SK-N-SH (cell line): Measurements from ENCODE around the gene UBE3C. TPM values are rescaled to one million over a fixed set of nuclear protein-coding genes. Genes with fewer than 3 reads are reported as not detected.

Experiments
- CTCF ChIA-PET: fragments of 300-600, 350-600 bp; formaldehyde crosslinking; extraction: SDS; loops from one replicate; lab custom pipeline; 2021; lab: Yijun Ruan, JAX
- POLR2A ChIA-PET: fragments of 350-600 bp; sonication (Branson Sonifier 250); formaldehyde crosslinking; extraction: SDS; loops from one replicate; lab custom pipeline; 2020; ENCODE audit warnings: antibody characterized with exemption, inconsistent platforms; lab: Yijun Ruan, JAX
- DNase-seq: peaks from one replicate; pipeline ENCODE4 v3.0.0; 2012
- H2AFZ ChIP-seq: fragments of 200-600 bp; sonication (generic); 2 replicates; pipeline ENCODE4 v1.8.1; 2016; ENCODE audit warnings: antibody characterized with exemption, mild to moderate bottlenecking, low read depth
- H3F3A ChIP-seq: fragments of 200-600 bp; sonication (generic); replicated peaks from 2 replicates; pipeline ENCODE3; 2016; ENCODE audit warnings: antibody characterized with exemption, mild to moderate bottlenecking; ENCODE audit not compliant: insufficient read depth
- H3K27ac ChIP-seq, 2 experiments: fragments of 200-500 bp in 1 of 2; fragments of 200-600 bp in 1 of 2; sonication (Bioruptor generic) in 1 of 2; sonication (generic), shearing (Covaris generic) in 1 of 2; 2 replicates each; pipeline versions ENCODE4 v1.5.1 to v1.6.1; 2014 to 2016; ENCODE audit warnings: low read depth in 2 of 2, inconsistent platforms in 1 of 2, low read length in 1 of 2, mild to moderate bottlenecking in 1 of 2, mixed read lengths in 1 of 2
- H3K27me3 ChIP-seq: fragments of 200-600 bp; sonication (generic), shearing (Covaris generic); 2 replicates; pipeline ENCODE4 v1.6.1; 2016; ENCODE audit warnings: mixed run types; ENCODE audit not compliant: insufficient read depth
- H3K36me3 ChIP-seq, 2 experiments: fragments of 200-500 bp in 1 of 2; fragments of 200-600 bp in 1 of 2; sonication (Bioruptor generic) in 1 of 2; sonication (generic) in 1 of 2; replicated peaks in 1 of 2; 2 replicates each; pipeline versions ENCODE3 to v1.5.1; 2014 to 2016; ENCODE audit warnings: low read length in 1 of 2, mild to moderate bottlenecking in 1 of 2; ENCODE audit not compliant: insufficient read depth in 2 of 2, control insufficient read depth in 1 of 2
- H3K4me1 ChIP-seq, 2 experiments: fragments of 200-500 bp in 1 of 2; fragments of 200-600 bp in 1 of 2; sonication (Bioruptor generic) in 1 of 2; sonication (generic), shearing (Covaris generic) in 1 of 2; 2 replicates each; pipeline versions ENCODE4 v1.5.1 to v1.6.1; 2014 to 2016; ENCODE audit warnings: low read depth in 1 of 2, low read length in 1 of 2, mixed run types in 1 of 2; ENCODE audit not compliant: insufficient read depth in 2 of 2, control insufficient read depth in 1 of 2
- H3K4me2 ChIP-seq: fragments of 200-600 bp; sonication (generic), shearing (Covaris generic); 2 replicates; pipeline ENCODE4 v1.6.1; 2017; ENCODE audit warnings: mixed run types
- H3K4me3 ChIP-seq, 2 experiments: fragments of 200-500 bp in 1 of 2; fragments of 200-600 bp in 1 of 2; sonication (Bioruptor generic) in 1 of 2; sonication (generic), shearing (Covaris generic) in 1 of 2; 2 replicates each; pipeline versions ENCODE4 v1.5.1 to v1.8.1; 2014 to 2016; ENCODE audit warnings: low read depth in 2 of 2, inconsistent platforms in 1 of 2, low read length in 1 of 2, mild to moderate bottlenecking in 1 of 2, mixed read lengths in 1 of 2, moderate library complexity in 1 of 2
- H3K79me2 ChIP-seq: fragments of 200-600 bp; sonication (generic); 2 replicates; pipeline ENCODE4 v1.8.1; 2017; ENCODE audit warnings: mild to moderate bottlenecking; ENCODE audit not compliant: insufficient read depth
- H3K9ac ChIP-seq: fragments of 200-600 bp; sonication (generic); 2 replicates; pipeline ENCODE4 v1.6.1; 2017; ENCODE audit warnings: mixed run types
- H3K9me2 ChIP-seq: fragments of 200-600 bp; sonication (generic); 2 replicates; pipeline ENCODE4 v1.6.1; 2017; ENCODE audit warnings: mixed run types
- H3K9me3 ChIP-seq: fragments of 200-600 bp; sonication (generic); 2 replicates; pipeline ENCODE4 v1.6.1; 2017; ENCODE audit warnings: mixed run types, mild to moderate bottlenecking, moderate library complexity
- H4K20me1 ChIP-seq: fragments of 200-600 bp; sonication (generic); 2 replicates; pipeline ENCODE4 v1.6.1; 2017; ENCODE audit warnings: mild to moderate bottlenecking, mixed run types; ENCODE audit not compliant: insufficient read depth
- CHD2 ChIP-seq: fragments of 150-350 bp; IDR thresholded peaks from 2 replicates; pipeline ENCODE4 v1.6.1; 2018; ENCODE audit warnings: low read length; ENCODE audit not compliant: partially characterized antibody
- FOSL2 ChIP-seq: IDR thresholded peaks from 2 replicates; pipeline ENCODE4 v1.4.0; 2012; ENCODE audit warnings: low read depth, mild to moderate bottlenecking, moderate library complexity, borderline replicate concordance
- FOXM1 ChIP-seq: IDR thresholded peaks from 2 replicates; pipeline ENCODE4 v1.4.0; 2012; ENCODE audit warnings: low read depth, mild to moderate bottlenecking
- GATA2 ChIP-seq: sonication (generic); formaldehyde crosslinking; IDR thresholded peaks from 2 replicates; pipeline ENCODE4 v1.5.0; 2020; ENCODE audit warnings: mild to moderate bottlenecking, missing genetic modification reagents
- MAX ChIP-seq: IDR thresholded peaks from 2 replicates; pipeline ENCODE4 v1.4.0; 2012; ENCODE audit warnings: low read depth
- MEF2A ChIP-seq: IDR thresholded peaks from 2 replicates; pipeline ENCODE4 v1.4.0; 2012; ENCODE audit warnings: low read depth, borderline replicate concordance
- MXI1 ChIP-seq: IDR thresholded peaks from 2 replicates; pipeline ENCODE4 v1.6.1; 2012; ENCODE audit warnings: mild to moderate bottlenecking, low read depth, low read length, improper control_type of control experiment
- NFIC ChIP-seq: IDR thresholded peaks from 2 replicates; pipeline ENCODE4 v1.4.0; 2012; ENCODE audit warnings: borderline replicate concordance
- RCOR1 ChIP-seq: fragments of 150-350 bp; IDR thresholded peaks from 2 replicates; pipeline ENCODE4 v1.6.1; 2017; ENCODE audit warnings: antibody characterized with exemption, low read length
- RFX5 ChIP-seq: IDR thresholded peaks from 2 replicates; pipeline ENCODE4 v1.6.1; 2012; ENCODE audit warnings: mild to moderate bottlenecking, improper control_type of control experiment, low read length
- SMC3 ChIP-seq: IDR thresholded peaks from 2 replicates; pipeline ENCODE4 v1.6.1; 2012; ENCODE audit warnings: low read depth, low read length, improper control_type of control experiment
- TCF12 ChIP-seq: IDR thresholded peaks from 2 replicates; pipeline ENCODE4 v1.4.0; 2012
- TEAD4 ChIP-seq: IDR thresholded peaks from 2 replicates; pipeline ENCODE4 v1.4.0; 2012; ENCODE audit warnings: mild to moderate bottlenecking, borderline replicate concordance; ENCODE audit not compliant: insufficient read depth
- USF1 ChIP-seq: IDR thresholded peaks from 2 replicates; pipeline ENCODE4 v1.4.0; 2012; ENCODE audit warnings: low read depth, borderline replicate concordance
- USF2 ChIP-seq: fragments of 150-350 bp; IDR thresholded peaks from 2 replicates; pipeline ENCODE4 v1.6.1; 2017; ENCODE audit warnings: antibody characterized with exemption, low read length, low read depth, borderline replicate concordance
- WGBS: methylation state at CpG from one replicate; pipeline ENCODE4 v1.1.6; 2017; ENCODE audit warnings: low lambda C conversion rate; 5-methylcytosine and 5-hydroxymethylcytosine counted together
- polyA plus RNA-seq, 3 experiments: library from polyadenylated mRNA; depleted of rRNA; stranded (reverse); fragments of >200 nt; gene quantifications; 2 replicates each; pipeline ENCODE4 v1.2.3, GENCODE V29; 2012

Gene UBE3C
- polyA plus RNA-seq, 1 of the 3 experiments (the other 2 are of a cell fraction): 48.4 TPM

GRCh38 chr7:157143788-157144187, 5.1 kb downstream of the UBE3C start:
- no peak for TF ChIP-seq RFX5
- no peak for TF ChIP-seq FOXM1
- TF ChIP-seq TEAD4: no peak
- TF ChIP-seq CHD2: no peak
- TF ChIP-seq MXI1: no peak
- no peak for TF ChIP-seq USF1
- TF ChIP-seq GATA2 (CRISPR knock-in tag): no peak
- TF ChIP-seq NFIC: no peak
- TF ChIP-seq, all 33 proteins: peak for 0
- H3K36me3 ChIP-seq: peaks cover 23 to 26% of the 10 kb centered on the region in 2 experiments
- CTCF ChIA-PET: no interaction called here

GRCh38 chr7:157149317-157149716, 10.6 kb downstream of the UBE3C start:
- no peak overlapping the region for H3K9ac ChIP-seq
- H4K20me1 ChIP-seq: peaks cover 100% of the 10 kb centered on the region
- peaks cover 0 to 18% of the 10 kb centered on the region in 2 experiments; a peak in 1 of 4 replicates for H3K4me1 ChIP-seq
- ChIA-PET POLR2A (no interaction called here), CTCF (interaction anchor here (1.1 to 1.3 kb wide), 2 partner anchors 125 to 199 kb away, joined by 3 read pairs; partner anchors contain the start of gene NOM1)
- no peak for DNase-seq
- no peaks in the 10 kb centered on the region for H3K27me3 ChIP-seq
- H3K79me2 ChIP-seq: peaks cover 100% of the 10 kb centered on the region
- H3K9me3 ChIP-seq: no peaks in the 10 kb centered on the region
- H3K9me2 ChIP-seq: no peaks in the 10 kb centered on the region
- WGBS: 98% methylated on average over 4 of the region's 4 CpGs
- no peak overlapping the region for H3K4me3 ChIP-seq
- no peaks in the 10 kb centered on the region for H3F3A ChIP-seq
- no peak overlapping the region for H3K4me2 ChIP-seq
- no peak for TF ChIP-seq RCOR1
- no peak for TF ChIP-seq FOSL2
- TF ChIP-seq TCF12: no peak
- no peak for TF ChIP-seq MEF2A
- no peak for TF ChIP-seq USF2
- TF ChIP-seq MAX: no peak
- TF ChIP-seq SMC3: no peak
- no peak overlapping the region for H3K27ac ChIP-seq
- peaks cover 0 to 15% of the 10 kb centered on the region in 2 experiments for H3K36me3 ChIP-seq
- H2AFZ ChIP-seq: no peak overlapping the region

More at GRCh38 chr7:157143788-157144187, 5.1 kb downstream of the UBE3C start:
- H3K9me3 ChIP-seq: no peaks in the 10 kb centered on the region
- no peak overlapping the region for H3K4me2 ChIP-seq
- POLR2A ChIA-PET: no interaction called here
- no peaks in the 10 kb centered on the region for H3K27me3 ChIP-seq
- no peak overlapping the region for H3K4me3 ChIP-seq
- no peak overlapping the region for H2AFZ ChIP-seq
- peaks cover 95% of the 10 kb centered on the region for H4K20me1 ChIP-seq
- H3K9ac ChIP-seq: no peak overlapping the region
- H3K4me1 ChIP-seq: peaks cover 11 to 24% of the 10 kb centered on the region in 2 experiments; a peak in 2 of 4 replicates
- H3K79me2 ChIP-seq: peaks cover 97% of the 10 kb centered on the region
- H3F3A ChIP-seq: no peaks in the 10 kb centered on the region
- DNase-seq: no peak
- WGBS: 93% methylated on average over 8 of the region's 8 CpGs
- no peaks in the 10 kb centered on the region for H3K9me2 ChIP-seq
- H3K27ac ChIP-seq: no peak overlapping the region
